ENCODE data around the gene COQ6.
"Not testable (repeated sequence)": the region's sequence is repeated elsewhere in the genome, so short reads cannot be mapped to it uniquely, and the experiment has no call there.

COQ6 gene

GRCh38 chr14:73949752-73950734 is at the start of gene COQ6, which contains the start of gene FAM161B:
TSS of gene COQ6 (plus strand) at chr14:73950302. CDS start at chr14:73950333, 31 bp downstream.
TSS of gene FAM161B (minus strand) at chr14:73950094. CDS start at chr14:73950026, 68 bp downstream.
- DNase-seq, result peak; percentile 99

GRCh38 chr14:73903028-73903427 is 47.1 kb upstream of the COQ6 start:
- DNase-seq, result no peak

GRCh38 chr14:73909681-73910080 is 40.4 kb upstream of the COQ6 start:
- no peak for DNase-seq

- DNase-seq, result no peak
These were observed 36.8 kb upstream of the COQ6 start for GRCh38 chr14:73913256-73913655.

GRCh38 chr14:73916324-73916723 is 33.8 kb upstream of the COQ6 start:
- no peak for DNase-seq

GRCh38 chr14:73919457-73919856 is 30.6 kb upstream of the COQ6 start:
- not testable (repeated sequence) for DNase-seq

- DNase-seq, result no peak
These were observed 25.8 kb upstream of the COQ6 start for GRCh38 chr14:73924337-73924736.

GRCh38 chr14:73935666-73936065 is 14.4 kb upstream of the COQ6 start:
- DNase-seq, result no peak

GRCh38 chr14:73936548-73936947 is 13.6 kb upstream of the COQ6 start:
- DNase-seq, result no peak

GRCh38 chr14:73937012-73937411 is 13.1 kb upstream of the COQ6 start:
- no peak for DNase-seq

GRCh38 chr14:73942180-73942579 is 7.9 kb upstream of the COQ6 start:
- no peak for DNase-seq

- no peak for DNase-seq
These were observed 7.0 kb upstream of the COQ6 start for GRCh38 chr14:73943083-73943482.

- no peak for DNase-seq
These were observed 5.5 kb upstream of the COQ6 start for GRCh38 chr14:73944432-73945158.

- DNase-seq, result no peak
These were observed 4.9 kb upstream of the COQ6 start for GRCh38 chr14:73945159-73945670.

GRCh38 chr14:73953731-73954130 is 3.6 kb downstream of the COQ6 start:
- DNase-seq, result no peak

- DNase-seq, result no peak
These were observed 5.6 kb downstream of the COQ6 start for GRCh38 chr14:73955674-73956073.

GRCh38 chr14:73958591-73958990 is 8.5 kb downstream of the COQ6 start:
- DNase-seq, result no peak

GRCh38 chr14:73961192-73961591 is 11.1 kb downstream of the COQ6 start:
- no peak for DNase-seq

- no peak for DNase-seq
These were observed 15.1 kb downstream of the COQ6 start for GRCh38 chr14:73965216-73965615.

GRCh38 chr14:73968885-73969284 is 18.8 kb downstream of the COQ6 start:
- DNase-seq, result no peak

- DNase-seq, result no peak
These were observed 23.4 kb downstream of the COQ6 start for GRCh38 chr14:73973497-73973896.

GRCh38 chr14:73976125-73976524 is 26.0 kb downstream of the COQ6 start:
- no peak for DNase-seq

- no peak for DNase-seq
These were observed 27.8 kb downstream of the COQ6 start for GRCh38 chr14:73977896-73978295.

- no peak for DNase-seq
These were observed 38.0 kb downstream of the COQ6 start for GRCh38 chr14:73988065-73988464.
